DOHH2 (cell line): ENCODE results near the gene TUBAL3.

Experiments used
- H3F3A ChIP-seq: fragments of 200-600 bp; sonication (generic), shearing (Covaris generic); 2 replicates; pipeline ENCODE4 v1.6.0; 2016; ENCODE audit warnings: antibody characterized with exemption, mild to moderate bottlenecking; ENCODE audit not compliant: control insufficient read depth, insufficient read depth
- H3K27ac ChIP-seq: fragments of 200-600 bp; sonication (generic); 2 replicates; pipeline ENCODE4 v1.5.1; 2014; ENCODE audit warnings: low read depth, mild to moderate bottlenecking, low read length, moderate library complexity
- H3K27me3 ChIP-seq: fragments of 200-600 bp; sonication (generic); 2 replicates; pipeline ENCODE4 v1.6.1; 2014; ENCODE audit warnings: mild to moderate bottlenecking, low read length, mixed read lengths; ENCODE audit not compliant: control insufficient read depth
- H3K36me3 ChIP-seq: fragments of 200-600 bp; sonication (generic); 2 replicates; pipeline ENCODE4 v1.6.1; 2014; ENCODE audit warnings: mild to moderate bottlenecking, low read length, moderate library complexity, mixed read lengths; ENCODE audit not compliant: control insufficient read depth
- H3K4me1 ChIP-seq: fragments of 200-600 bp; sonication (generic); 2 replicates; pipeline ENCODE4 v1.6.1; 2014; ENCODE audit warnings: mild to moderate bottlenecking, low read length, mixed read lengths; ENCODE audit not compliant: control insufficient read depth
- H3K4me2 ChIP-seq: fragments of 200-600 bp; sonication (generic); 2 replicates; pipeline ENCODE4 v1.6.0; 2014; ENCODE audit warnings: mild to moderate bottlenecking, low read length, moderate library complexity
- H3K4me3 ChIP-seq: fragments of 200-600 bp; sonication (generic); 2 replicates; pipeline ENCODE4 v1.5.1; 2014; ENCODE audit warnings: mild to moderate bottlenecking, low read length, mixed read lengths
- H3K79me2 ChIP-seq: fragments of 200-600 bp; sonication (generic); 2 replicates; pipeline ENCODE4 v1.6.1; 2014; ENCODE audit warnings: mild to moderate bottlenecking, low read length, mixed read lengths; ENCODE audit not compliant: control insufficient read depth
- H3K9me2 ChIP-seq: fragments of 200-600 bp; sonication (generic); replicated peaks from 2 replicates; pipeline ENCODE4 v1.6.1; 2014; ENCODE audit warnings: mild to moderate bottlenecking, low read length, mixed read lengths; ENCODE audit not compliant: control insufficient read depth
- H3K9me3 ChIP-seq: fragments of 200-600 bp; sonication (generic); 2 replicates; pipeline ENCODE4 v1.6.1; 2014; ENCODE audit warnings: antibody characterized with exemption, low read length, mixed read lengths; ENCODE audit not compliant: control insufficient read depth, insufficient read depth
- H4K20me1 ChIP-seq: fragments of 200-600 bp; sonication (generic); 2 replicates; pipeline ENCODE4 v1.6.0; 2014; ENCODE audit warnings: low read depth, mild to moderate bottlenecking, antibody characterized with exemption, low read length, moderate library complexity; ENCODE audit not compliant: control insufficient read depth, insufficient read depth
- CTCF ChIP-seq: fragments of 200-600 bp; sonication (generic); IDR thresholded peaks from one replicate; pipeline ENCODE4 v1.5.1; 2014; ENCODE audit warnings: antibody characterized with exemption, mild to moderate bottlenecking, low read depth, low read length; ENCODE audit not compliant: poor library complexity, severe bottlenecking
- EZH2phosphoT487 ChIP-seq: fragments of 200-600 bp; sonication (generic); IDR thresholded peaks from 2 replicates; pipeline ENCODE4 v1.6.1; 2017; ENCODE audit warnings: borderline replicate concordance, mild to moderate bottlenecking, antibody characterized with exemption, low read length, moderate library complexity, mixed read lengths

TUBAL3 gene

GRCh38 chr10:5419466-5420094 lies 15.0 kb upstream of the TUBAL3 start:
- peaks cover 22% of the 10 kb centered on the region for H3K9me3 ChIP-seq
- H3K36me3 ChIP-seq = peaks cover 29% of the 10 kb centered on the region
- no peaks in the 10 kb centered on the region for H4K20me1 ChIP-seq
- no peak overlapping the region for H3K27ac ChIP-seq
- no peak overlapping the region for H3K4me3 ChIP-seq
- no peaks in the 10 kb centered on the region for H3F3A ChIP-seq
- peaks cover 100% of the 10 kb centered on the region for H3K79me2 ChIP-seq
- TF ChIP-seq CTCF (no peak), EZH2phosphoT487 (no peak)
- peaks cover 3% of the 10 kb centered on the region for H3K4me1 ChIP-seq
- H3K4me2 ChIP-seq = no peak overlapping the region
- no peaks in the 10 kb centered on the region for H3K9me2 ChIP-seq
- H3K27me3 ChIP-seq = no peaks in the 10 kb centered on the region

GRCh38 chr10:5418584-5418983 lies 14.0 kb upstream of the TUBAL3 start:
- H3K36me3 ChIP-seq = peaks cover 34% of the 10 kb centered on the region
- H3F3A ChIP-seq = no peaks in the 10 kb centered on the region
- no peak overlapping the region for H3K4me3 ChIP-seq
- H3K4me2 ChIP-seq = no peak overlapping the region
- H3K27me3 ChIP-seq = no peaks in the 10 kb centered on the region
- H3K9me2 ChIP-seq = no peaks in the 10 kb centered on the region
- peaks cover 10% of the 10 kb centered on the region for H3K4me1 ChIP-seq
- no peak overlapping the region for H3K27ac ChIP-seq
- peaks cover 100% of the 10 kb centered on the region for H3K79me2 ChIP-seq
- no peaks in the 10 kb centered on the region for H4K20me1 ChIP-seq
- TF ChIP-seq CTCF (no peak), EZH2phosphoT487 (no peak)
- peaks cover 22% of the 10 kb centered on the region for H3K9me3 ChIP-seq

GRCh38 chr10:5416981-5417380 lies 12.4 kb upstream of the TUBAL3 start:
- Histone ChIP-seq H3K27me3 (no peaks in the 10 kb centered on the region), H3F3A (no peaks in the 10 kb centered on the region), H3K36me3 (peaks cover 34% of the 10 kb centered on the region), H3K9me2 (no peaks in the 10 kb centered on the region), H3K9me3 (peaks cover 22% of the 10 kb centered on the region), H3K4me2 (no peak overlapping the region), H3K27ac (no peak overlapping the region), H3K4me3 (no peak overlapping the region), H4K20me1 (0 out of 2 replicates have a peak, but pooled peaks cover 5% of the 10 kb centered on the region), H3K4me1 (peaks cover 17% of the 10 kb centered on the region), H3K79me2 (peaks cover 96% of the 10 kb centered on the region)
- TF ChIP-seq EZH2phosphoT487 = no peak
- no peak for TF ChIP-seq CTCF
